GM23248 (cell line): Measurements from ENCODE around the gene PLK5. TPM values are rescaled to one million over a fixed set of nuclear protein-coding genes. Genes with fewer than 3 reads are reported as not detected.
"Not testable (repeated sequence)": the region's sequence is repeated elsewhere in the genome, so short reads cannot be mapped to it uniquely, and the experiment has no call there.

ENCODE experiments used
- DNase-seq: peaks from one replicate; pipeline ENCODE4 v3.0.0-alpha.2; 2015
- H2AFZ ChIP-seq: fragments of 200-600 bp; sonication (generic); 2 replicates; pipeline ENCODE4 v1.6.1; 2016; ENCODE audit warnings: antibody characterized with exemption
- H3F3A ChIP-seq: fragments of 200-600 bp; sonication (generic); 2 replicates; pipeline ENCODE4 v1.6.1; 2016; ENCODE audit warnings: mild to moderate bottlenecking, antibody characterized with exemption, mixed run types; ENCODE audit not compliant: insufficient read depth
- H3K27ac ChIP-seq: fragments of 200-600 bp; sonication (generic); 2 replicates; pipeline ENCODE4 v1.5.1; 2016; ENCODE audit warnings: mild to moderate bottlenecking
- H3K27me3 ChIP-seq: fragments of 200-600 bp; sonication (generic); replicated peaks from 2 replicates; pipeline ENCODE4 v1.6.1; 2016; ENCODE audit warnings: mild to moderate bottlenecking; ENCODE audit not compliant: insufficient read depth
- H3K36me3 ChIP-seq: fragments of 200-600 bp; sonication (generic); 2 replicates; pipeline ENCODE4 v1.6.1; 2016; ENCODE audit warnings: low read depth, mild to moderate bottlenecking
- H3K4me1 ChIP-seq: fragments of 200-600 bp; sonication (generic); 2 replicates; pipeline ENCODE4 v1.6.1; 2016; ENCODE audit warnings: mild to moderate bottlenecking; ENCODE audit not compliant: insufficient read depth
- H3K4me2 ChIP-seq: fragments of 200-600 bp; sonication (generic); one replicate; pipeline ENCODE4 v1.6.1; 2016; ENCODE audit warnings: mild to moderate bottlenecking; ENCODE audit not compliant: unreplicated experiment
- H3K4me3 ChIP-seq: fragments of 200-600 bp; sonication (generic); 2 replicates; pipeline ENCODE4 v1.5.1; 2016; ENCODE audit warnings: mild to moderate bottlenecking
- H3K79me2 ChIP-seq: fragments of 200-600 bp; sonication (generic); 2 replicates; pipeline ENCODE4 v1.6.1; 2016; ENCODE audit warnings: mild to moderate bottlenecking; ENCODE audit not compliant: insufficient read depth
- H3K9ac ChIP-seq: fragments of 200-600 bp; sonication (generic); 2 replicates; pipeline ENCODE4 v1.6.1; 2016; ENCODE audit warnings: mild to moderate bottlenecking
- H3K9me2 ChIP-seq: fragments of 200-600 bp; sonication (generic); 2 replicates; pipeline ENCODE4 v1.6.1; 2016; ENCODE audit warnings: mixed run types, mild to moderate bottlenecking, moderate library complexity; ENCODE audit not compliant: insufficient read depth
- H3K9me3 ChIP-seq: fragments of 200-600 bp; sonication (generic); one replicate; pipeline ENCODE4 v1.6.1; 2017; ENCODE audit warnings: low read depth
- H4K20me1 ChIP-seq: fragments of 200-600 bp; sonication (generic); 2 replicates; pipeline ENCODE4 v1.6.0; 2016; ENCODE audit not compliant: insufficient read depth
- EZH2 ChIP-seq: fragments of 200-600 bp; sonication (generic); IDR thresholded peaks from 2 replicates; pipeline ENCODE4 v1.6.1; 2018; ENCODE audit warnings: antibody characterized with exemption, mild to moderate bottlenecking; ENCODE audit not compliant: insufficient read depth, poor library complexity, severe bottlenecking
- EZH2phosphoT487 ChIP-seq: fragments of 200-600 bp; sonication (generic); IDR thresholded peaks from 2 replicates; pipeline ENCODE4 v1.6.1; 2018; ENCODE audit warnings: antibody characterized with exemption, moderate library complexity, mild to moderate bottlenecking, low read depth; ENCODE audit not compliant: insufficient read depth
- WGBS, 2 experiments: methylation state at CpG; one replicate each; pipeline ENCODE4 v1.1.6; 2015 to 2017; ENCODE audit warnings: low lambda C conversion rate in 2 of 2, low coverage in 1 of 2; ENCODE audit errors: missing lambda C conversion rate in 2 of 2; 5-methylcytosine and 5-hydroxymethylcytosine counted together
- in situ Hi-C: fragments of 300-500 bp; cut with MboI; formaldehyde crosslinking; loops from 2 replicates; pipeline ENCODE4 v1.15.0; 2020
- polyA plus RNA-seq: library from polyadenylated mRNA; unstranded; fragments of >200 nt; fragmentation: Nextera tagmentation; extraction: Ambion mirVana; gene quantifications from 2 replicates; pipeline ENCODE4 v1.2.1, GENCODE V29; 2016
- total RNA-seq: library from RNA; depleted of rRNA; stranded (reverse); fragments of >200 nt; shearing (Covaris generic); gene quantifications from 2 replicates; pipeline ENCODE4 v1.2.3, GENCODE V29; 2014

PLK5 gene
- total and polyA plus RNA-seq, 2 experiments from 2014 or later, result not detected

DNA sequence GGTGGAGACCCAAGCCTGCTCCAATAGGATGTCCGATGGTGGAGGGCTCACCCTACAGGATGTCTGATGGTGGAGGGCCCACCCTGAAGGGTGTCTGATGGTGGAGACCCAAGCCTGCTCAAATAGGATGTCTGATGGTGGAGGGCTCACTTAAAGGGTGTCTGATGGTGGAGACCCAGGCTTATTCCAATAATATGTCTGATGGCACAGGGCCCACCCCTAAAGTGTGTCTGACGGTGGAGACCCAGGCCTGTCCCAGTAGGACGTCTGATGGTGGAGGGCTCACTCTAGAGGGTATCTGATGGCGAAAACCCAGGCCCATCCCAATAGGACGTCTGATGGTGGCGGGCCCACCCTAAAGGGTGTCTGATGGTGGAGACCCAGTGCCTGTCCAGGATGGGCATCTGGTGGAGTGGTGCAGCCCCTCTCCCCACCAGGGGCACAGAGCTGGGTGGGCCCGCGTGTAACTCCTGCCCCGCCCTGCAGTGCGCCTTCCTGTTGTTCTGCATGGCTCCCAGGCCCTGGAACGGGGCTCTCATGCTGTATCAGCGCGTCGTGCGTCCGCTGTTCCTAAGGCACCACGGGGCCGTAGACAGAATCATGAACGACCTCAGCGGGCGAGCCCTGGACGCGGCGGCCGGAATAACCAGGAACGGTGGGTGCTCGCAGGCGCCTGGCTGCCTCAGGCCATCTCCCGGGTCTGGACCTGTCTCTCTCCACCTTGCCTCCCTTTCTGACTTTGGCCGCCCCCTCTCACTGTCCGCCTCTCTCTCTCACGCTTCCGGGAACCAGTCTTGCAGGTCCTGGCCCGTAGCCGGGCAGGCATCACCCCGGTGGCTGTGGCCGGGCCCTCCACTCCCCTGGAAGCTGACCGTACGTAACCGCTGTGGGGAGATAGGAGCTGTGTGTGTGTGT is 27.8 kb upstream of the PLK5 start:
- no peaks in the 10 kb centered on the region for H4K20me1 ChIP-seq
- H3K27ac ChIP-seq, result no peak overlapping the region
- H3K4me1 ChIP-seq, result no peaks in the 10 kb centered on the region
- no peak overlapping the region for H3K4me2 ChIP-seq
- H3K4me3 ChIP-seq, result no peak overlapping the region
- no peaks in the 10 kb centered on the region for H3K27me3 ChIP-seq
- no peak overlapping the region for H3K9ac ChIP-seq
- no peaks in the 10 kb centered on the region for H3K79me2 ChIP-seq
- TF ChIP-seq EZH2phosphoT487, result no peak
- H3K9me3 ChIP-seq, result no peaks in the 10 kb centered on the region
- H2AFZ ChIP-seq, result no peak overlapping the region
- no peaks in the 10 kb centered on the region for H3K36me3 ChIP-seq
- WGBS, 2 experiments, result 58 to 70% methylated on average over 16 to 39 of the region's 40 CpGs
- H3K9me2 ChIP-seq, result no peaks in the 10 kb centered on the region
- no peak for DNase-seq
- H3F3A ChIP-seq, result no peaks in the 10 kb centered on the region
- in situ Hi-C loops, result no loop called here

DNA sequence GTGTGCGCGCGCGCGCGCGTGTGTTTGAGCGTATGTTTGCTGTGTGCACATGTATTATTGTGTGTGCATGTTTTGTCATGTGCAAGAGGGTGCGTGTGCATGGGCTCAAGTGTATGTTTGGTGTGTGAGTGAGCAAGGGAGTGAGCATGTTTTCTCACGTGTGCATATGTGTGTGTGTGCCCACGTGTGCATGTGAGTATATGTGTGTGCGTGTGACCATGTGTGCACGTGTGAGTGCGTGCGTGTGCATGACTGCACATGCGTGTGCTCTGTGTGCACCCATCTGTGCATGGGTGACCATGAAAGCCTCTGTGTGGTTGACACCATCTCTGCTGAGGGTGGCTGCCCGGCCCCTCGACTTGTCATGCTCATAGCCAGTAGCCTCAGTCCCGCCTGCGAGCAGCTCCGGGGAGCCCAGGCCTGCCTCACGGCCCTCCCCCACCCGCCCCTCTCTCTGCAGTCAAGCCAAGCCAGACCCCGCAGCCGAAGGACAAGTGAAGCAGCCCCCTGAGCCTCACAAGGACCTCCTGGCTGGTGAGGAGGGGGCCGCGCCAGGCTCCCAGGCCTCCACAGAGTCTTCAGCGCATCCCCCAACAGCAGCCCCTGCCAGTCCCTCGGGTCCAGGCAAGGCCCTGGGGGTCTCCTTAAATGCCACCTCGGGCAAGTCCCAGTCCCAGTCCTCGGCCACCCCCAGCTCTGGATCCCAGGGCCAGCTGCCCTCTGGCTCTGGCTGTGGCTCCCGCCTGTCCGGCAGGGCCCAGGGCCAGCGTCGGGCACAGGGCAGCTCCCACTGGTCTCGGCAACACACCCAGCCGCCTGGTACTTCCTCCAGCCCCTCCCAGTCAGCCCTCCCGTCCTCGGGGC is 26.9 kb upstream of the PLK5 start:
- Histone ChIP-seq H3F3A (no peaks in the 10 kb centered on the region), H3K4me1 (no peaks in the 10 kb centered on the region), H3K27ac (no peak overlapping the region), H3K36me3 (no peaks in the 10 kb centered on the region), H3K79me2 (no peaks in the 10 kb centered on the region), H3K4me2 (no peak overlapping the region), H3K27me3 (no peaks in the 10 kb centered on the region), H3K9ac (no peak overlapping the region), H3K4me3 (no peak overlapping the region), H4K20me1 (no peaks in the 10 kb centered on the region), H3K9me2 (no peaks in the 10 kb centered on the region), H2AFZ (no peak overlapping the region), H3K9me3 (no peaks in the 10 kb centered on the region)
- no peak for DNase-seq
- WGBS, 2 experiments, result 54 to 64% methylated on average over 37 to 38 of the region's 39 CpGs
- TF ChIP-seq EZH2 (no peak), EZH2phosphoT487 (no peak)
- in situ Hi-C loops, result no loop called here

DNA sequence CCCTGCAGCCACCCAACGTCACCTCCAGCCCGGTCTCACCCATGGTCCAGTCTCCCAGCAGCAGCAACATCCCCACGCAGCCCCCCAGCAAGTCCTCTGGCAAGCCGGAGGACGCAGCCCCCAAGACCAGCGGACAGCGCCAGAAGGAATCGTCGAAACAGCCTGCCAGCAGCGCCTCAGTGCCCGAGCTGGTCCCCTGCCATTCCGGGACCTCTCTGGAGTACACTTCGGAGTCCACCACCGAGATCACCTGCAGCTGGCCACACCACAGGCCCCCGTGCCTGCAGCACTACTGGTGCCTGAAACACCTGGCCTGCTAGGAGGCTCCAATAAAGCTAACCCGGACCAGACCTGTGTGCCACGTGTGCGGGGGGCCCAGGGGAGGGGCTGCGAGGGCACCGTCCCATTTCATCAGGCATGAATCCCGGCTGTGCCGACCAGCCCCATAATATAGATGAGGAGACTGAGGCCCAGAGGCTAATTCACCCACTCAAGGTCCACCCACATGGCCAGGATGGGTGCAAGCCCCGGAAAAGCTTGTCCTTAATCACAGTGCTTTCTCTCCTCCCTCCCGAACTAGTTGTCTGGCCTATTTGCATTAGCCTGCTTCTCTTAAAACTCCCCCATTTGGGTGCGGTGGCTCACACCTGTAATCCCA is 26.2 kb upstream of the PLK5 start:
- Histone ChIP-seq H3K79me2 (no peaks in the 10 kb centered on the region), H3K4me1 (no peaks in the 10 kb centered on the region), H3K9me2 (no peaks in the 10 kb centered on the region), H3K36me3 (no peaks in the 10 kb centered on the region), H3K27ac (no peak overlapping the region), H3K27me3 (no peaks in the 10 kb centered on the region), H2AFZ (no peak overlapping the region), H3K9ac (no peak overlapping the region), H3K4me2 (no peak overlapping the region), H3K4me3 (no peak overlapping the region), H3K9me3 (no peaks in the 10 kb centered on the region), H4K20me1 (no peaks in the 10 kb centered on the region), H3F3A (no peaks in the 10 kb centered on the region)
- WGBS, 2 experiments, result 52 to 64% methylated on average over 18 to 25 of the region's 25 CpGs
- TF ChIP-seq EZH2 (no peak), EZH2phosphoT487 (no peak)
- in situ Hi-C loops, result no loop called here
- no peak for DNase-seq

DNA sequence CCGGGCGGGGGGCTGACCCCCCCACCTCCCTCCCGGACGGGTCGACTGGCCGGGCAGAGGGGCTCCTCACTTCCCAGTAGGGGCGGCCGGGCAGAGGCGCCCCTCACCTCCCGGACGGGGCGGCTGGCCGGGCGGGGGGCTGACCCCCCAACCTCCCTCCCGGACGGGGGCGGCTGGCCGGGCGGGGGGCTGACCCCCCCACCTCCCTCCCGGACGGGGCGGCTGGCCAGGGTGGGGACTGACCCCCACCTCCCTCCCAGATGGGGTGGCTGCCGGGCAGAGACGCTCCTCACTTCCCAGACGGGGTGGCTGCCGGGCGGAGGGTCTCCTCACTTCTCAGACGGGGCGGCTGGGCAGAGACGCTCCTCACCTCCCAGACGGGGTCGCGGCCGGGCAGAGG is 24.6 kb upstream of the PLK5 start:
- WGBS, 2 experiments, result 85% methylated on average over 14 of the region's 34 CpGs; no CpG with 5 or more reads in 1 of the 2 experiments

More for the DNA sequence above, 24.6 kb upstream of the PLK5 start:
- DNase-seq, H3K4me3 ChIP-seq, H3K27ac ChIP-seq, H3K4me2 ChIP-seq, H3K27me3 ChIP-seq, H3K4me1 ChIP-seq, H3F3A ChIP-seq, H3K36me3 ChIP-seq, H3K9me2 ChIP-seq, H2AFZ ChIP-seq, H3K79me2 ChIP-seq, H3K9me3 ChIP-seq, H3K9ac ChIP-seq, in situ Hi-C loops, H4K20me1 ChIP-seq: not testable (repeated sequence)
